Psoas muscle (tissue), 8 donors: ENCODE results near the gene TMTC2. TPM values are rescaled to one million over a fixed set of nuclear protein-coding genes. Genes with fewer than 3 reads are reported as not detected.
"Not testable (repeated sequence)": the region's sequence is repeated elsewhere in the genome, so short reads cannot be mapped to it uniquely, and the experiment has no call there.

ENCODE experiments used
- ATAC-seq, 4 donors: fragments of 200-7000 bp; cut with Tn5 transposase; one replicate each; pipeline ENCODE4 v1.9.1; 2020; ENCODE audit warnings: moderate library complexity in 3 of 4, mild to moderate bottlenecking in 2 of 4
- DNase-seq, 2 donors: peaks; one replicate each; pipeline ENCODE4 v3.0.0-alpha.2; 2020
- H3K27ac ChIP-seq: fragments of 200-600 bp; one replicate; pipeline ENCODE4 v1.8.0; 2022
- H3K27me3 ChIP-seq, 3 donors: fragments of 200-600 bp in 1 of 3; one replicate each; pipeline versions ENCODE4 v1.6.1 to v1.8.0; 2013 to 2022; ENCODE audit warnings: low read length in 2 of 3, mild to moderate bottlenecking in 2 of 3, moderate library complexity in 1 of 3; ENCODE audit not compliant: insufficient read depth in 3 of 3
- H3K36me3 ChIP-seq, 2 donors: fragments of 200-600 bp in 1 of 2; one replicate each; pipeline versions ENCODE4 v1.6.1 to v1.8.0; 2013 to 2022; ENCODE audit warnings: low read depth in 1 of 2, mild to moderate bottlenecking in 1 of 2, moderate library complexity in 1 of 2; ENCODE audit not compliant: insufficient read depth in 1 of 2
- H3K4me1 ChIP-seq: fragments of 200-600 bp; one replicate; pipeline ENCODE4 v1.8.0; 2022
- H3K4me3 ChIP-seq: fragments of 200-600 bp; one replicate; pipeline ENCODE4 v1.8.0; 2022; ENCODE audit warnings: mild to moderate bottlenecking
- H3K9me3 ChIP-seq: fragments of 200-600 bp; one replicate; pipeline ENCODE4 v1.8.0; 2022
- WGBS, 3 donors: extraction: QIAGEN DNeasy Blood & Tissue Kit; methylation state at CpG; one replicate each; pipeline versions ENCODE4 v1.1.6 to v1.1.7; 2013; 5-methylcytosine and 5-hydroxymethylcytosine counted together
- intact Hi-C, 2 donors: fragments of 100-400 bp; cut with DNase I; formaldehyde crosslinking; loops; one replicate each; pipeline versions ENCODE4 v1.11.0 to v1.14.2; 2022
- polyA plus RNA-seq, 3 donors: library from polyadenylated mRNA; stranded (reverse); fragments of 200-250 nt; gene quantifications; one replicate each; pipeline ENCODE4 v1.2.3, GENCODE V29; 2013
- total RNA-seq, 4 donors: library from RNA; stranded (reverse); fragmentation: NEBNext Ultra II Directional in 2 of 4; extraction: Animal tissue kit (Norgen Biotek cat#: 25700) in 2 of 4; gene quantifications; one replicate each; pipeline versions ENCODE4 v1.2.1 to v1.2.4, GENCODE V29; 2021 to 2023
- TF ChIP-seq, protein P1 (sequence below): fragments of 200-600 bp; IDR thresholded peaks from one replicate; pipeline ENCODE4 v1.8.0; 2022; ENCODE audit warnings: antibody characterized with exemption
- donor health status: healthy with polysubstance abuse.
- donor health status: DM: no; HTN: no; CAD: no; lungs with moderate emphysema.
- donor health status: Bipolar disorder and iron deficiency.
- donor health status: healthy.
- donor health status: DM: yes; HTN: yes; CAD: no.
- donor health status: DM: no; HTN: no; CAD: no.
- donor health status: DM: no; HTN: no; CAD: no.
- donor health status: DM: yes; HTN: yes; CAD: no.

Gene TMTC2
- total and polyA plus RNA-seq, 7 donors, result 0.85 to 2.7 (median 1.8) TPM

DNA sequence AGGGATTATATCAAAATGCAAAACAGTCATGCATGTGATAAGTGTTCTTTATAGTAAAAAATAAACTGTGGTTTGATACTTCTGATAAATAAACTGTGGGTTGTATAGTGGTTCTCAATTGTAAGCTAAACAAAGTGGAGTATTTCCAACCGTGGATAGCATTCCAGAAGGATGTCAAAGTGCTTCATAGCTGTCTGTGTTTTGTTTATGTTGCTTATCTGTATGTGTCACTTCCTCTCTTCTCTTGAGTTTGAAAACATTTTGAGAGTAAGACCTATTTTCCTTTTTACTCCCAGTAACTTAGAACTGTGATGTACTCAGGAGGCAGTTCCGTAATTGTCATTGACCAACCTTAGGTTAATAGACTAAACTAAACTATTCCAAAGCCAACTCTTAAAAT is 415.8 kb downstream of the TMTC2 start:
- TF ChIP-seq, protein P1, sequence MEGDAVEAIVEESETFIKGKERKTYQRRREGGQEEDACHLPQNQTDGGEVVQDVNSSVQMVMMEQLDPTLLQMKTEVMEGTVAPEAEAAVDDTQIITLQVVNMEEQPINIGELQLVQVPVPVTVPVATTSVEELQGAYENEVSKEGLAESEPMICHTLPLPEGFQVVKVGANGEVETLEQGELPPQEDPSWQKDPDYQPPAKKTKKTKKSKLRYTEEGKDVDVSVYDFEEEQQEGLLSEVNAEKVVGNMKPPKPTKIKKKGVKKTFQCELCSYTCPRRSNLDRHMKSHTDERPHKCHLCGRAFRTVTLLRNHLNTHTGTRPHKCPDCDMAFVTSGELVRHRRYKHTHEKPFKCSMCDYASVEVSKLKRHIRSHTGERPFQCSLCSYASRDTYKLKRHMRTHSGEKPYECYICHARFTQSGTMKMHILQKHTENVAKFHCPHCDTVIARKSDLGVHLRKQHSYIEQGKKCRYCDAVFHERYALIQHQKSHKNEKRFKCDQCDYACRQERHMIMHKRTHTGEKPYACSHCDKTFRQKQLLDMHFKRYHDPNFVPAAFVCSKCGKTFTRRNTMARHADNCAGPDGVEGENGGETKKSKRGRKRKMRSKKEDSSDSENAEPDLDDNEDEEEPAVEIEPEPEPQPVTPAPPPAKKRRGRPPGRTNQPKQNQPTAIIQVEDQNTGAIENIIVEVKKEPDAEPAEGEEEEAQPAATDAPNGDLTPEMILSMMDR, result no peak
- intact Hi-C loops, result no loop called here
- no peak overlapping the region for H3K27ac ChIP-seq
- no peaks in the 10 kb centered on the region for H3K27me3 ChIP-seq
- H3K4me3 ChIP-seq, result no peak overlapping the region
- no peaks in the 10 kb centered on the region for H3K9me3 ChIP-seq
- no peaks in the 10 kb centered on the region for H3K4me1 ChIP-seq
- no peak for DNase-seq
- 74 to 85% (median 80%) methylated on average over 2 of the region's 2 CpGs for WGBS, 3 donors
- H3K36me3 ChIP-seq, result no peaks in the 10 kb centered on the region
- ATAC-seq, result no peak

DNA sequence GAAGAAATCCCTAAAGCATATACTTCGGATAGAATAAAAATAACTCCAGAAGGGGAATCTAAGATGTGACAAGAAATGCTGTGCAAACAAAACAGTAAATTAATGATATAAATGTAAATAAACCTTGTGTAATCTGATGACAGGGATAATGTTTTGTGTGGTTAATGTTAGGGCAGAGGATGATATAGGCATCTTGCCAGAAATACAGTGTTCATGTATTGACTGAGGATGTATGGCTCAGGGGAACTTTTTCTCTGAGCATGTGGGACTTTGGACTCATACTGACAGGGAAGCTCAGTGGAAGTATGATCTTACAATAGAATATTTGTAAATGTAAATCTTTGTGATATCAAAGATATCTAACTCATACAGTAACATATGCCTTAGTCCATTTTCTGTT is 420.2 kb downstream of the TMTC2 start:
- DNase-seq, result no peak
- no peak overlapping the region for H3K4me3 ChIP-seq
- no peaks in the 10 kb centered on the region for H3K4me1 ChIP-seq
- ATAC-seq, result no peak
- intact Hi-C loops, result no loop called here
- H3K27ac ChIP-seq, result no peak overlapping the region
- no peaks in the 10 kb centered on the region for H3K9me3 ChIP-seq
- TF ChIP-seq, protein P1, result no peak
- no peaks in the 10 kb centered on the region for H3K36me3 ChIP-seq
- WGBS, 3 donors, result 82 to 95% (median 83%) methylated on average over 1 of the region's 1 CpG
- no peaks in the 10 kb centered on the region for H3K27me3 ChIP-seq

DNA sequence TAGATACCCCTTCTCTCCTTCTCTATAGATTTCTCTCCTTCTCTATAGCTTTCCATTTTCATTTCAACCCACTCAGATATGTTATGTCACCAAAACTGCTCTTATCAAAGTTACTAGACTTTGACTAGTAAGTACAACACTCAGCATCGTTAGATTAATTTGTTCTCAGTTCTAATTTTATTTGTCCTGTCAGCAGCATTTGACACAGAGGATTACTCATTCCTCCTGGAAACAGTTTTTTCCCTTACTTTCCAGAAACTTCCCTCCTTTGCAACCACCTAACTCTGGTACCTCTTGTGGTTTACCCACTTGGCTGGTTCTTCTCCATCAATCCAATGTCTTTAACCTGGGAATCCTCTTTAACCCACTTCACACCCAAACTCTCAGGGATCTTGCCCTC is 423.7 kb downstream of the TMTC2 start:
- H3K9me3 ChIP-seq, result no peaks in the 10 kb centered on the region
- intact Hi-C loops, result no loop called here

DNA sequence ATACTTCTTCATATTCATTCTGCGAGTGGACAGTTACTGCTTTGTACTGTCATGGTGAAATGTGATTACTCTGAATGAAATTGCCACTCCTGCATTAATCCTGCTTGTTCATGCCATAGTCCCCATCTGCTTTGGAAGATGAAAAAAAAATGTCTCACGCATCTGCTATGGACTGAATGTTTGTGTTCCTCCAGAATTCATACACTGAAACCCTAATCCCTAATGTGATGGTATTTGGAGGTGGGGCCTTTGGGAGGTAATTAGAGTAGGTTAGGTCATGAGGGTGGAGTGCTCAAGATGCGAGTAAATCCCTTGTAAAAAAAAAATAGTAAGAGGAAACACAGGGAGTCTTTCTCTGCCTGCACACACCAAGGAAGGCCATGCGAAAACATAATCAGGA is 427.2 kb downstream of the TMTC2 start:
- H3K27ac ChIP-seq, result no peak overlapping the region
- intact Hi-C loops, result no loop called here
- ATAC-seq (no peak), DNase-seq (no peak)
- no peaks in the 10 kb centered on the region for H3K4me1 ChIP-seq
- TF ChIP-seq, protein P1, result no peak
- 34 to 38% (median 34%) methylated on average over 4 of the region's 4 CpGs for WGBS, 3 donors
- H3K27me3 ChIP-seq, result no peaks in the 10 kb centered on the region
- H3K9me3 ChIP-seq, result no peaks in the 10 kb centered on the region
- no peaks in the 10 kb centered on the region for H3K36me3 ChIP-seq
- no peak overlapping the region for H3K4me3 ChIP-seq

More for the DNA sequence above, 423.7 kb downstream of the TMTC2 start:
- TF ChIP-seq, protein P1, result no peak
- Histone ChIP-seq H3K4me1 (no peaks in the 10 kb centered on the region), H3K27ac (no peak overlapping the region), H3K36me3 (no peaks in the 10 kb centered on the region), H3K4me3 (no peak overlapping the region), H3K27me3 (no peaks in the 10 kb centered on the region)
- 84 to 97% (median 84%) methylated on average over 1 of the region's 1 CpG for WGBS, 3 donors
- ATAC-seq, result no peak
- no peak for DNase-seq

DNA sequence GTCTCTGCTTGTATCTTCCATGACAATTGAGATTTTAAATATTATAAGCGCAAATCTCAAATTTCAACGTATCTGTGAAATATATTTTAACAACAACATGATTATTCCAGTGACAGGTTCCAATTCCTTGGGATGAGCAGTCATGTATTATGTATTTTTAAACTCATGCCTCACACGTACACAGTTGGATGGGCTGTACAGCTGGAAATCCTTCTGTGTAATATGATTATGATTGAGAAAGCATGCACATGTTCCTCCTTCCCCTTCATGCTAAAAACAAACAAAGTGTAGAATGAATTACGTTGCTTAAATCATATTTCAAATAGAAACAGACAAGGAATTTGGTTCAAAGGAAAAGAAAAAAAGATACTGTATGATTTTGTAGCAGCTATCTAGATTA is 428.3 kb downstream of the TMTC2 start:
- intact Hi-C loops, result no loop called here
- ATAC-seq, result no peak
- no peak overlapping the region for H3K27ac ChIP-seq
- no peaks in the 10 kb centered on the region for H3K36me3 ChIP-seq
- DNase-seq, result no peak
- no peaks in the 10 kb centered on the region for H3K27me3 ChIP-seq
- no peaks in the 10 kb centered on the region for H3K9me3 ChIP-seq
- no peaks in the 10 kb centered on the region for H3K4me1 ChIP-seq
- no peak overlapping the region for H3K4me3 ChIP-seq
- TF ChIP-seq, protein P1, result no peak
- 35 to 39% (median 36%) methylated on average over 4 of the region's 4 CpGs for WGBS, 3 donors

DNA sequence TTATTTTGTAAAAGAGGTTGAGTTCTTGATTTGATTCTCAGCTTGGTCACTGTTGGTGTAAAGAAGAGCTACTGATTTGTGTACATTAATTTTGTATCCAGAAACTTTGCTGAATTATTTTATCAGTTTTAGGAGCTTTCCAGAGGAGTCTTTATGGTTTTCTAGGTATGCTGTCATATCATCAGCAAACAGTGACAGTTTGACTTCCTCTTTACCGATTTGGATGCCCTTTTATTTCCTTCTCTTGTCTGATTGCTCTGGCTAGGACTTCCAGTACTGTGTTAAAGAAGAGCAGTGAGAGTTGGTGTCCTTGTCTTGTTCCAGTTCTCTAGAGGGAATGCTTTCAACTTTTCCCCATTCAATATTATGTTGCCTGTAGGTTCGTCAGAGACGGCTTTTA is 431.2 kb downstream of the TMTC2 start:
- H3K27ac ChIP-seq, H3K4me1 ChIP-seq, H3K27me3 ChIP-seq, H3K9me3 ChIP-seq, intact Hi-C loops, ATAC-seq, H3K4me3 ChIP-seq, H3K36me3 ChIP-seq, DNase-seq: not testable (repeated sequence)
- WGBS, 3 donors, result 86 to 91% (median 90%) methylated on average over 3 of the region's 3 CpGs
